SK-N-SH treated with all-trans-retinoic acid at 6 μM for 48 hours (cell line): ENCODE data around the gene EDEM3.

Experiments
- BACH2 ChIP-seq: fragments of 250-450 bp; sonication (Bioruptor Pico); IDR thresholded peaks from 2 replicates; pipeline ENCODE4 v1.9.0; 2021; ENCODE audit warnings: mild to moderate bottlenecking, borderline replicate concordance
- ESRRG ChIP-seq: fragments of 250-450 bp; sonication (Bioruptor Pico); IDR thresholded peaks from 2 replicates; pipeline ENCODE4 v1.6.1; 2021; ENCODE audit warnings: mild to moderate bottlenecking
- ISL1 ChIP-seq: fragments of 250-450 bp; sonication (Bioruptor Pico); IDR thresholded peaks from 2 replicates; pipeline ENCODE4 v2.1.2; 2022; ENCODE audit warnings: mild to moderate bottlenecking, moderate library complexity
- OSR1 ChIP-seq: fragments of 250-450 bp; sonication (Bioruptor Pico); IDR thresholded peaks from 2 replicates; pipeline ENCODE4 v1.8.0; 2022; ENCODE audit warnings: moderate library complexity, mild to moderate bottlenecking, inconsistent platforms
- PPARA ChIP-seq: fragments of 250-450 bp; sonication (Bioruptor Pico); IDR thresholded peaks from 2 replicates; pipeline ENCODE4 v1.5.0; 2020; ENCODE audit warnings: mild to moderate bottlenecking, borderline replicate concordance
- RARB ChIP-seq: fragments of 250-450 bp; sonication (Bioruptor Pico); IDR thresholded peaks from 2 replicates; pipeline ENCODE4 v1.8.0; 2021; ENCODE audit warnings: mild to moderate bottlenecking, moderate library complexity
- TCF4 ChIP-seq: fragments of 250-450 bp; sonication (Bioruptor Pico); IDR thresholded peaks from 2 replicates; pipeline ENCODE4 v1.8.0; 2021; ENCODE audit warnings: mild to moderate bottlenecking, moderate library complexity, borderline replicate concordance
- TOX ChIP-seq: fragments of 250-450 bp; sonication (Bioruptor Pico); IDR thresholded peaks from 2 replicates; pipeline ENCODE4 v1.8.0; 2021; ENCODE audit warnings: mild to moderate bottlenecking, moderate library complexity, borderline replicate concordance
- ZFP3 ChIP-seq: fragments of 250-450 bp; sonication (Bioruptor Pico); IDR thresholded peaks from 2 replicates; pipeline ENCODE4 v1.5.0; 2020; ENCODE audit warnings: mild to moderate bottlenecking, moderate library complexity
- ZFP30 ChIP-seq: fragments of 450-650 bp; formaldehyde crosslinking; IDR thresholded peaks from 2 replicates; pipeline ENCODE4 v1.5.0; 2022; ENCODE audit warnings: mild to moderate bottlenecking, moderate library complexity
- ZNF8 ChIP-seq: fragments of 450-650 bp; formaldehyde crosslinking; IDR thresholded peaks from 2 replicates; pipeline ENCODE4 v1.5.0; 2020; ENCODE audit warnings: mild to moderate bottlenecking, moderate library complexity
- TF ChIP-seq, protein P1 (sequence below): fragments of 250-450 bp; sonication (Bioruptor Pico); IDR thresholded peaks from 2 replicates; pipeline ENCODE4 v1.8.0; 2021; ENCODE audit warnings: low read depth, mild to moderate bottlenecking, moderate library complexity, borderline replicate concordance
- TF ChIP-seq, protein P2 (sequence below): fragments of 250-450 bp; sonication (Bioruptor Pico); IDR thresholded peaks from 2 replicates; pipeline ENCODE4 v1.5.1; 2021; ENCODE audit warnings: mild to moderate bottlenecking, moderate library complexity

DNA sequence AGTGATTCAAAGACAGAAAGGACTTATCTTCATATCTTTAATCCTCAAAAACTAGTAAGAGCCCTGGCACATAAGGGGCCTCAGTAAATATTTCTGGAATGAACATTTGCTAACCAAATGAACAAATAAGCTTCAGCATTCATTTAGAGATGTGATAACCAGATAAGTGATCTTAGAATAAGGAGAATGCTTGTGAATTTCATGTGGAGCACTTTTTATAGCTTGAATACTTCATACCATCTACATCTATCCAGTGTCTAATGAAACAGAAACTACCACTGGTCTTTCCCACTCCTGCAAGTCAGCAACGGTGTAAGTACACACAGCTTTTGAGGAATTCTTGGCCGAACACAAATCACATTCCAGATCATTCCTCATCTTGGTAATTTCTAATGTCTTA, 38.5 kb downstream of the EDEM3 start:
- no peak for TF ChIP-seq ZFP3 (CRISPR knock-in tag)
- no peak for TF ChIP-seq RARB (CRISPR knock-in tag)
- no peak for TF ChIP-seq BACH2 (CRISPR knock-in tag)
- TF ChIP-seq OSR1 (CRISPR knock-in tag): no peak
- TF ChIP-seq ZFP30: no peak
- TF ChIP-seq ESRRG (CRISPR knock-in tag): no peak
- TF ChIP-seq, protein P1, sequence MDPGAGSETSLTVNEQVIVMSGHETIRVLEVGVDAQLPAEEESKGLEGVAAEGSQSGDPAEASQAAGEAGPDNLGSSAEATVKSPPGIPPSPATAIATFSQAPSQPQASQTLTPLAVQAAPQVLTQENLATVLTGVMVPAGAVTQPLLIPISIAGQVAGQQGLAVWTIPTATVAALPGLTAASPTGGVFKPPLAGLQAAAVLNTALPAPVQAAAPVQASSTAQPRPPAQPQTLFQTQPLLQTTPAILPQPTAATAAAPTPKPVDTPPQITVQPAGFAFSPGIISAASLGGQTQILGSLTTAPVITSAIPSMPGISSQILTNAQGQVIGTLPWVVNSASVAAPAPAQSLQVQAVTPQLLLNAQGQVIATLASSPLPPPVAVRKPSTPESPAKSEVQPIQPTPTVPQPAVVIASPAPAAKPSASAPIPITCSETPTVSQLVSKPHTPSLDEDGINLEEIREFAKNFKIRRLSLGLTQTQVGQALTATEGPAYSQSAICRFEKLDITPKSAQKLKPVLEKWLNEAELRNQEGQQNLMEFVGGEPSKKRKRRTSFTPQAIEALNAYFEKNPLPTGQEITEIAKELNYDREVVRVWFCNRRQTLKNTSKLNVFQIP (CRISPR knock-in tag): no peak
- TF ChIP-seq ZNF8 (CRISPR knock-in tag): no peak
- TF ChIP-seq PPARA (CRISPR knock-in tag): no peak
- TF ChIP-seq ISL1 (CRISPR knock-in tag): no peak
- TF ChIP-seq TCF4: no peak
- TF ChIP-seq, protein P2, sequence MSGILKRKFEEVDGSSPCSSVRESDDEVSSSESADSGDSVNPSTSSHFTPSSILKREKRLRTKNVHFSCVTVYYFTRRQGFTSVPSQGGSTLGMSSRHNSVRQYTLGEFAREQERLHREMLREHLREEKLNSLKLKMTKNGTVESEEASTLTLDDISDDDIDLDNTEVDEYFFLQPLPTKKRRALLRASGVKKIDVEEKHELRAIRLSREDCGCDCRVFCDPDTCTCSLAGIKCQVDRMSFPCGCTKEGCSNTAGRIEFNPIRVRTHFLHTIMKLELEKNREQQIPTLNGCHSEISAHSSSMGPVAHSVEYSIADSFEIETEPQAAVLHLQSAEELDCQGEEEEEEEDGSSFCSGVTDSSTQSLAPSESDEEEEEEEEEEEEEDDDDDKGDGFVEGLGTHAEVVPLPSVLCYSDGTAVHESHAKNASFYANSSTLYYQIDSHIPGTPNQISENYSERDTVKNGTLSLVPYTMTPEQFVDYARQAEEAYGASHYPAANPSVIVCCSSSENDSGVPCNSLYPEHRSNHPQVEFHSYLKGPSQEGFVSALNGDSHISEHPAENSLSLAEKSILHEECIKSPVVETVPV (CRISPR knock-in tag): no peak
- TF ChIP-seq TOX: no peak
